ENCODE results near the gene ASB1.

DNA sequence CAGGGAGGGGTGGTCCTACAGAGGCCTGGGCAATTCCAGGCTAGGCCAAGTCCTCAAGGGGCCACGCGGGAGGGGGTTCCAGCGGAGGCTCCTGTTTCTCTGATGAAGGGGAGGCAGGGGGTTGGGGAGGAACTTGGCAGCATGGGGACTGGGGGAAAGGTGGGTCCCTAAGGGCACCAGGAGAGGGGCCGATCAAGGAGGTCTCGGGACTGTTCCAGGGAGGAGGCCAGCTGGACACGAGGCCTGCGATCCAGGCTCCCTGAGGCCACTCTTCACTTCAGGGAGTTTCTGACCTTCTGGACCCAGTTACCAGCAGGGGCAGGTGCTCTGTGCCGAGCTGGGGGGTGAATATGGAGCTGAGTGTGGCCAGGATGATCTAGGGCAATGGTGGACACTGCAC, 71.5 kb downstream of the ASB1 start:
- TF ChIP-seq, protein P1, sequence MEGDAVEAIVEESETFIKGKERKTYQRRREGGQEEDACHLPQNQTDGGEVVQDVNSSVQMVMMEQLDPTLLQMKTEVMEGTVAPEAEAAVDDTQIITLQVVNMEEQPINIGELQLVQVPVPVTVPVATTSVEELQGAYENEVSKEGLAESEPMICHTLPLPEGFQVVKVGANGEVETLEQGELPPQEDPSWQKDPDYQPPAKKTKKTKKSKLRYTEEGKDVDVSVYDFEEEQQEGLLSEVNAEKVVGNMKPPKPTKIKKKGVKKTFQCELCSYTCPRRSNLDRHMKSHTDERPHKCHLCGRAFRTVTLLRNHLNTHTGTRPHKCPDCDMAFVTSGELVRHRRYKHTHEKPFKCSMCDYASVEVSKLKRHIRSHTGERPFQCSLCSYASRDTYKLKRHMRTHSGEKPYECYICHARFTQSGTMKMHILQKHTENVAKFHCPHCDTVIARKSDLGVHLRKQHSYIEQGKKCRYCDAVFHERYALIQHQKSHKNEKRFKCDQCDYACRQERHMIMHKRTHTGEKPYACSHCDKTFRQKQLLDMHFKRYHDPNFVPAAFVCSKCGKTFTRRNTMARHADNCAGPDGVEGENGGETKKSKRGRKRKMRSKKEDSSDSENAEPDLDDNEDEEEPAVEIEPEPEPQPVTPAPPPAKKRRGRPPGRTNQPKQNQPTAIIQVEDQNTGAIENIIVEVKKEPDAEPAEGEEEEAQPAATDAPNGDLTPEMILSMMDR (conservative IDR thresholded peaks at IDR 0.05; ENCODE audit: low read depth, low read length): no peak
- TF ChIP-seq EZH2phosphoT487 (IDR thresholded peaks at IDR 0.05; ENCODE audit: borderline replicate concordance, low read length) (no peak), EZH2 (IDR thresholded peaks at IDR 0.05; ENCODE audit: low read length, unreplicated experiment) (no peak)
